Loucy (cell line): ENCODE measurements around the gene EPHB1.

Experiments
- H2AFZ ChIP-seq: fragments of 200-600 bp; sonication (generic); 2 replicates; pipeline ENCODE4 v1.6.0; 2016; ENCODE audit warnings: antibody characterized with exemption, mild to moderate bottlenecking, low read length, moderate library complexity
- H3F3A ChIP-seq: fragments of 200-600 bp; 2 replicates; pipeline ENCODE4 v1.6.0; 2016; ENCODE audit warnings: antibody characterized with exemption, low read depth, mild to moderate bottlenecking
- H3K27me3 ChIP-seq: fragments of 200-600 bp; sonication (generic); 2 replicates; pipeline ENCODE4 v1.6.1; 2014; ENCODE audit warnings: low read length, mild to moderate bottlenecking; ENCODE audit not compliant: insufficient read depth, poor library complexity, severe bottlenecking
- H3K36me3 ChIP-seq: fragments of 200-600 bp; sonication (generic); 2 replicates; pipeline ENCODE4 v1.6.1; 2016; ENCODE audit warnings: low read length; ENCODE audit not compliant: insufficient read depth
- H3K4me1 ChIP-seq: fragments of 200-600 bp; sonication (generic); 2 replicates; pipeline ENCODE4 v1.5.1; 2014; ENCODE audit warnings: low read length, mild to moderate bottlenecking; ENCODE audit not compliant: insufficient read depth, poor library complexity, severe bottlenecking
- H3K4me2 ChIP-seq: fragments of 200-600 bp; sonication (generic); 2 replicates; pipeline ENCODE4 v1.6.0; 2014; ENCODE audit warnings: antibody characterized with exemption, low read length, low read depth, mild to moderate bottlenecking; ENCODE audit not compliant: poor library complexity, severe bottlenecking
- H3K4me3 ChIP-seq: fragments of 200-600 bp; sonication (generic); 2 replicates; pipeline ENCODE4 v1.5.1; 2014; ENCODE audit warnings: low read length, mild to moderate bottlenecking, mixed read lengths; ENCODE audit not compliant: poor library complexity, severe bottlenecking
- H3K79me2 ChIP-seq: fragments of 200-600 bp; sonication (generic); 2 replicates; pipeline ENCODE4 v1.6.1; 2014; ENCODE audit warnings: low read length; ENCODE audit not compliant: insufficient read depth
- H3K9ac ChIP-seq: fragments of 200-600 bp; sonication (generic); 2 replicates; pipeline ENCODE4 v1.6.0; 2014; ENCODE audit warnings: mild to moderate bottlenecking, low read depth, low read length, moderate library complexity; ENCODE audit not compliant: poor library complexity, severe bottlenecking
- H3K9me2 ChIP-seq: fragments of 200-600 bp; sonication (generic); replicated peaks from 2 replicates; pipeline ENCODE4 v1.6.1; 2016; ENCODE audit warnings: low read depth, low read length, mixed read lengths
- H3K9me3 ChIP-seq: fragments of 200-600 bp; sonication (generic); 2 replicates; pipeline ENCODE4 v1.6.1; 2014; ENCODE audit warnings: mild to moderate bottlenecking, antibody characterized with exemption, low read length, low read depth; ENCODE audit not compliant: insufficient read depth
- H4K20me1 ChIP-seq: fragments of 200-600 bp; sonication (generic); 2 replicates; pipeline ENCODE4 v1.6.0; 2014; ENCODE audit warnings: antibody characterized with exemption, low read length, mild to moderate bottlenecking; ENCODE audit not compliant: insufficient read depth, poor library complexity, severe bottlenecking
- CTCF ChIP-seq: fragments of 200-600 bp; sonication (generic); conservative IDR thresholded peaks from 2 replicates; pipeline ENCODE4 v1.5.1; 2014; ENCODE audit warnings: mild to moderate bottlenecking, antibody characterized with exemption, low read length
- EZH2phosphoT487 ChIP-seq: fragments of 200-600 bp; IDR thresholded peaks from 2 replicates; pipeline ENCODE4 v1.6.1; 2018; ENCODE audit warnings: antibody characterized with exemption, mild to moderate bottlenecking, moderate library complexity, borderline replicate concordance

The EPHB1 gene

GRCh38 chr3:134796281-134797056, 1.4 kb downstream of the EPHB1 start:
- Histone ChIP-seq H3K4me3 (no peak overlapping the region), H3K4me2 (no peak overlapping the region), H4K20me1 (no peaks in the 10 kb centered on the region), H2AFZ (no peak overlapping the region), H3K9me2 (no peaks in the 10 kb centered on the region), H3K36me3 (no peaks in the 10 kb centered on the region), H3K79me2 (no peaks in the 10 kb centered on the region), H3K4me1 (no peaks in the 10 kb centered on the region), H3K9me3 (no peaks in the 10 kb centered on the region), H3F3A (no peaks in the 10 kb centered on the region), H3K27me3 (no peaks in the 10 kb centered on the region), H3K9ac (no peak overlapping the region)
- TF ChIP-seq EZH2phosphoT487 = no peak
- no peak for TF ChIP-seq CTCF

- H2AFZ ChIP-seq = no peak overlapping the region
- no peaks in the 10 kb centered on the region for H3K27me3 ChIP-seq
- H3K9me2 ChIP-seq = no peaks in the 10 kb centered on the region
- no peak for TF ChIP-seq CTCF
- TF ChIP-seq EZH2phosphoT487 = no peak
- no peaks in the 10 kb centered on the region for H3F3A ChIP-seq
- no peaks in the 10 kb centered on the region for H3K4me1 ChIP-seq
- no peaks in the 10 kb centered on the region for H4K20me1 ChIP-seq
- no peak overlapping the region for H3K9ac ChIP-seq
- no peak overlapping the region for H3K4me3 ChIP-seq
- H3K9me3 ChIP-seq = no peaks in the 10 kb centered on the region
- H3K4me2 ChIP-seq = no peak overlapping the region
- H3K79me2 ChIP-seq = no peaks in the 10 kb centered on the region
- H3K36me3 ChIP-seq = no peaks in the 10 kb centered on the region
Observed at GRCh38 chr3:134797057-134797740, 2.1 kb downstream of the EPHB1 start.

- no peak overlapping the region for H3K4me2 ChIP-seq
- no peaks in the 10 kb centered on the region for H3K79me2 ChIP-seq
- H3K36me3 ChIP-seq = no peaks in the 10 kb centered on the region
- TF ChIP-seq CTCF (no peak), EZH2phosphoT487 (no peak)
- H3K4me1 ChIP-seq = no peaks in the 10 kb centered on the region
- H3K4me3 ChIP-seq = no peak overlapping the region
- H3K9me3 ChIP-seq = no peaks in the 10 kb centered on the region
- no peaks in the 10 kb centered on the region for H4K20me1 ChIP-seq
- no peak overlapping the region for H3K9ac ChIP-seq
- no peaks in the 10 kb centered on the region for H3K27me3 ChIP-seq
- H3F3A ChIP-seq = no peaks in the 10 kb centered on the region
- H3K9me2 ChIP-seq = no peaks in the 10 kb centered on the region
- H2AFZ ChIP-seq = no peak overlapping the region
Observed at GRCh38 chr3:134797741-134798451, 2.8 kb downstream of the EPHB1 start.
